Mesendoderm (in vitro differentiated cells): ENCODE results near the gene SLC38A4.

Source experiments
- DNase-seq: peaks from one replicate; pipeline ENCODE4 v3.0.0; 2013
- H2AK5ac ChIP-seq: 2 replicates; pipeline ENCODE4 v1.6.1; 2013; ENCODE audit warnings: low read length, inconsistent platforms
- H2BK120ac ChIP-seq: 2 replicates; pipeline ENCODE4 v1.6.1; 2013; ENCODE audit warnings: low read depth, mild to moderate bottlenecking, low read length, moderate library complexity, mixed read lengths
- H2BK15ac ChIP-seq: replicated peaks from 2 replicates; pipeline ENCODE4 v1.6.1; 2013; ENCODE audit warnings: low read depth, mild to moderate bottlenecking, moderate library complexity
- H2BK5ac ChIP-seq: 2 replicates; pipeline ENCODE4 v1.6.1; 2013; ENCODE audit warnings: low read length, inconsistent platforms
- H3K18ac ChIP-seq: 2 replicates; pipeline ENCODE4 v1.6.1; 2013; ENCODE audit warnings: mild to moderate bottlenecking, low read length, mixed read lengths
- H3K23ac ChIP-seq: one replicate; pipeline ENCODE4 v1.6.1; 2013; ENCODE audit warnings: low read length
- H3K27ac ChIP-seq: 2 replicates; pipeline ENCODE4 v1.5.1; 2013; ENCODE audit warnings: low read depth, mild to moderate bottlenecking, inconsistent platforms, low read length, moderate library complexity
- H3K27me3 ChIP-seq: 2 replicates; pipeline ENCODE4 v1.6.1; 2013; ENCODE audit warnings: low read length, control low read depth, mild to moderate bottlenecking, inconsistent platforms; ENCODE audit not compliant: insufficient read depth, poor library complexity
- H3K36me3 ChIP-seq: 2 replicates; pipeline ENCODE4 v1.6.1; 2013; ENCODE audit warnings: low read length, inconsistent platforms; ENCODE audit not compliant: control insufficient read depth, insufficient read depth
- H3K4ac ChIP-seq: one replicate; pipeline ENCODE4 v1.6.1; 2013; ENCODE audit warnings: low read depth, mild to moderate bottlenecking, low read length, moderate library complexity
- H3K4me1 ChIP-seq: 2 replicates; pipeline ENCODE4 v1.6.1; 2013; ENCODE audit warnings: low read depth, low read length, inconsistent platforms; ENCODE audit not compliant: control insufficient read depth
- H3K4me2 ChIP-seq: 2 replicates; pipeline ENCODE4 v1.6.1; 2013; ENCODE audit warnings: low read length
- H3K4me3 ChIP-seq: 2 replicates; pipeline ENCODE4 v1.5.1; 2013; ENCODE audit warnings: mild to moderate bottlenecking, low read length
- H3K56ac ChIP-seq: one replicate; pipeline ENCODE4 v1.6.1; 2013; ENCODE audit warnings: low read length
- H3K79me1 ChIP-seq: 2 replicates; pipeline ENCODE4 v1.6.1; 2013; ENCODE audit warnings: low read length, inconsistent platforms
- H3K79me2 ChIP-seq: 2 replicates; pipeline ENCODE4 v1.6.1; 2013; ENCODE audit warnings: mild to moderate bottlenecking, low read length; ENCODE audit not compliant: control insufficient read depth, insufficient read depth
- H3K9ac ChIP-seq: 2 replicates; pipeline ENCODE4 v1.6.1; 2013; ENCODE audit warnings: low read length, inconsistent platforms
- H4K5ac ChIP-seq: one replicate; pipeline ENCODE4 v1.6.1; 2013; ENCODE audit warnings: low read length
- H4K8ac ChIP-seq: one replicate; pipeline ENCODE4 v1.6.1; 2013; ENCODE audit warnings: low read depth, mild to moderate bottlenecking, control low read depth, low read length, moderate library complexity
- WGBS: extraction: QIAGEN DNeasy Blood & Tissue Kit; methylation state at CpG from one replicate; pipeline ENCODE4 v1.1.7; 2013; ENCODE audit warnings: low lambda C conversion rate, missing lambda C conversion rate; ENCODE audit not compliant: insufficient coverage; ENCODE audit errors: extremely low coverage; 5-methylcytosine and 5-hydroxymethylcytosine counted together

The SLC38A4 gene

GRCh38 chr12:46814143-46814542 is 11.7 kb downstream of the SLC38A4 start:
- no peak overlapping the region for H3K4ac ChIP-seq
- H4K8ac ChIP-seq, result no peak overlapping the region
- no peaks in the 10 kb centered on the region for H3K36me3 ChIP-seq
- WGBS, result no CpG with 5 or more reads among the region's 2 CpGs
- H3K79me1 ChIP-seq, result no peaks in the 10 kb centered on the region
- no peak overlapping the region for H3K9ac ChIP-seq
- H3K4me1 ChIP-seq, result no peaks in the 10 kb centered on the region
- H2BK120ac ChIP-seq, result no peak overlapping the region
- H3K27me3 ChIP-seq, result no peaks in the 10 kb centered on the region
- no peak overlapping the region for H3K27ac ChIP-seq
- H3K18ac ChIP-seq, result no peak overlapping the region
- no peak overlapping the region for H3K4me3 ChIP-seq
- H4K5ac ChIP-seq, result no peak overlapping the region
- no peak for DNase-seq
- no peak overlapping the region for H2AK5ac ChIP-seq
- H2BK5ac ChIP-seq, result no peak overlapping the region
- H2BK15ac ChIP-seq, result no peak overlapping the region
- H3K56ac ChIP-seq, result no peak overlapping the region
- H3K23ac ChIP-seq, result no peak overlapping the region
- no peaks in the 10 kb centered on the region for H3K79me2 ChIP-seq
- H3K4me2 ChIP-seq, result no peak overlapping the region

GRCh38 chr12:46811185-46811584 is 14.6 kb downstream of the SLC38A4 start:
- Histone ChIP-seq H4K8ac (no peak overlapping the region), H3K4me3 (no peak overlapping the region), H3K18ac (no peak overlapping the region), H2BK120ac (no peak overlapping the region), H2AK5ac (no peak overlapping the region), H3K4me1 (no peaks in the 10 kb centered on the region), H3K27me3 (no peaks in the 10 kb centered on the region), H3K27ac (no peak overlapping the region), H3K56ac (no peak overlapping the region), H4K5ac (no peak overlapping the region), H2BK5ac (no peak overlapping the region), H3K36me3 (no peaks in the 10 kb centered on the region), H3K23ac (no peak overlapping the region), H3K9ac (no peak overlapping the region), H3K79me1 (no peaks in the 10 kb centered on the region), H3K4me2 (no peak overlapping the region), H3K79me2 (no peaks in the 10 kb centered on the region), H3K4ac (no peak overlapping the region), H2BK15ac (no peak overlapping the region)
- no peak for DNase-seq
- WGBS, result no CpG with 5 or more reads among the region's 1 CpG

GRCh38 chr12:46808955-46809697 is 16.7 kb downstream of the SLC38A4 start:
- H3K27ac ChIP-seq, result no peak overlapping the region
- no peak overlapping the region for H4K8ac ChIP-seq
- H3K4me1 ChIP-seq, result no peaks in the 10 kb centered on the region
- no peak overlapping the region for H4K5ac ChIP-seq
- H3K23ac ChIP-seq, result no peak overlapping the region
- H3K36me3 ChIP-seq, result no peaks in the 10 kb centered on the region
- H2BK5ac ChIP-seq, result no peak overlapping the region
- WGBS, result no CpG with 5 or more reads among the region's 5 CpGs
- no peak overlapping the region for H2AK5ac ChIP-seq
- H3K56ac ChIP-seq, result no peak overlapping the region
- H3K4me2 ChIP-seq, result no peak overlapping the region
- H3K79me2 ChIP-seq, result no peaks in the 10 kb centered on the region
- H2BK15ac ChIP-seq, result no peak overlapping the region
- H2BK120ac ChIP-seq, result no peak overlapping the region
- peak; percentile 6 for DNase-seq
- H3K4me3 ChIP-seq, result no peak overlapping the region
- no peak overlapping the region for H3K18ac ChIP-seq
- H3K27me3 ChIP-seq, result no peaks in the 10 kb centered on the region
- H3K4ac ChIP-seq, result no peak overlapping the region
- H3K9ac ChIP-seq, result no peak overlapping the region
- no peaks in the 10 kb centered on the region for H3K79me1 ChIP-seq

GRCh38 chr12:46808317-46808716 is 17.5 kb downstream of the SLC38A4 start:
- Histone ChIP-seq H2BK15ac (no peak overlapping the region), H3K27ac (no peak overlapping the region), H3K18ac (no peak overlapping the region), H3K79me2 (no peaks in the 10 kb centered on the region), H3K4me3 (no peak overlapping the region), H3K4ac (no peak overlapping the region), H3K79me1 (no peaks in the 10 kb centered on the region), H3K56ac (no peak overlapping the region), H4K8ac (no peak overlapping the region), H3K4me2 (no peak overlapping the region), H2BK120ac (no peak overlapping the region), H3K36me3 (no peaks in the 10 kb centered on the region), H3K27me3 (no peaks in the 10 kb centered on the region), H3K9ac (no peak overlapping the region), H2BK5ac (no peak overlapping the region), H3K23ac (no peak overlapping the region), H2AK5ac (no peak overlapping the region), H4K5ac (no peak overlapping the region), H3K4me1 (no peaks in the 10 kb centered on the region)
- WGBS, result no CpG with 5 or more reads among the region's 2 CpGs
- no peak for DNase-seq

- Histone ChIP-seq H3K36me3 (no peaks in the 10 kb centered on the region), H3K4ac (no peak overlapping the region), H3K79me2 (no peaks in the 10 kb centered on the region), H2BK120ac (no peak overlapping the region), H2BK5ac (no peak overlapping the region), H3K79me1 (no peaks in the 10 kb centered on the region), H3K27ac (no peak overlapping the region), H3K4me3 (no peak overlapping the region), H3K4me1 (no peaks in the 10 kb centered on the region), H2BK15ac (no peak overlapping the region), H3K9ac (no peak overlapping the region), H4K5ac (no peak overlapping the region), H2AK5ac (no peak overlapping the region), H3K23ac (no peak overlapping the region), H3K56ac (no peak overlapping the region), H3K18ac (no peak overlapping the region), H4K8ac (no peak overlapping the region), H3K27me3 (no peaks in the 10 kb centered on the region), H3K4me2 (no peak overlapping the region)
- WGBS, result no CpG with 5 or more reads among the region's 3 CpGs
- no peak for DNase-seq
Measured at GRCh38 chr12:46804054-46804453, 21.7 kb downstream of the SLC38A4 start.

- Histone ChIP-seq H3K18ac (no peak overlapping the region), H3K79me1 (no peaks in the 10 kb centered on the region), H3K4ac (no peak overlapping the region), H3K4me2 (no peak overlapping the region), H4K5ac (no peak overlapping the region), H2BK120ac (no peak overlapping the region), H2BK15ac (no peak overlapping the region), H3K36me3 (no peaks in the 10 kb centered on the region), H3K27me3 (no peaks in the 10 kb centered on the region), H4K8ac (no peak overlapping the region), H2AK5ac (no peak overlapping the region), H3K27ac (no peak overlapping the region), H3K56ac (no peak overlapping the region), H3K4me3 (no peak overlapping the region), H3K4me1 (no peaks in the 10 kb centered on the region), H3K9ac (no peak overlapping the region), H3K79me2 (no peaks in the 10 kb centered on the region), H2BK5ac (no peak overlapping the region), H3K23ac (no peak overlapping the region)
- DNase-seq, result no peak
- no CpG with 5 or more reads among the region's 3 CpGs for WGBS
Measured at GRCh38 chr12:46803517-46803916, 22.3 kb downstream of the SLC38A4 start.
